Endodermal cell (in vitro differentiated cells): Measurements from ENCODE around the gene COG3. TPM values are rescaled to one million over a fixed set of nuclear protein-coding genes. Genes with fewer than 3 reads are reported as not detected.
A peak's percentile ranks its signal among the peaks of the same experiment; 100 is the strongest.

ENCODE experiments used
- DNase-seq: peaks from one replicate; pipeline ENCODE4 v3.0.0-alpha.2; 2017
- H3K27ac ChIP-seq: 2 replicates; pipeline ENCODE4 v1.5.1; 2013; ENCODE audit warnings: mild to moderate bottlenecking, low read depth, low read length, moderate library complexity
- H3K27me3 ChIP-seq: 2 replicates; pipeline ENCODE4 v1.6.1; 2013; ENCODE audit warnings: mild to moderate bottlenecking, low read length, moderate library complexity; ENCODE audit not compliant: insufficient read depth, control insufficient read depth, poor library complexity, severe bottlenecking
- H3K36me3 ChIP-seq: 2 replicates; pipeline ENCODE4 v1.7.0; 2013; ENCODE audit warnings: mild to moderate bottlenecking, low read length, moderate library complexity; ENCODE audit not compliant: control insufficient read depth, insufficient read depth
- H3K4me1 ChIP-seq: one replicate; pipeline ENCODE4 v1.7.0; 2013; ENCODE audit warnings: low read length; ENCODE audit not compliant: control insufficient read depth, insufficient read depth
- H3K4me3 ChIP-seq: 2 replicates; pipeline ENCODE4 v1.5.1; 2013; ENCODE audit warnings: mild to moderate bottlenecking, low read length, moderate library complexity
- H3K9ac ChIP-seq: 2 replicates; pipeline ENCODE4 v1.6.1; 2013; ENCODE audit warnings: mild to moderate bottlenecking, low read length, moderate library complexity; ENCODE audit not compliant: poor library complexity, severe bottlenecking; ENCODE audit errors: extremely low read depth
- H3K9me3 ChIP-seq: 2 replicates; pipeline ENCODE4 v1.6.1; 2013; ENCODE audit warnings: mild to moderate bottlenecking, low read length, moderate library complexity; ENCODE audit not compliant: control insufficient read depth
- H3K27ac Mint-ChIP-seq: 2 replicates; pipeline ENCODE4 v1.8.0; 2020; ENCODE audit warnings: mixed read lengths
- H3K27me3 Mint-ChIP-seq: 2 replicates; pipeline ENCODE4 v1.8.0; 2021; ENCODE audit warnings: mild to moderate bottlenecking, mixed read lengths; ENCODE audit not compliant: insufficient read depth
- H3K36me3 Mint-ChIP-seq: 2 replicates; pipeline ENCODE4 v1.8.0; 2020; ENCODE audit warnings: low read depth, mixed read lengths
- H3K4me1 Mint-ChIP-seq: 2 replicates; pipeline ENCODE4 v1.8.0; 2020; ENCODE audit warnings: mixed read lengths
- H3K4me3 Mint-ChIP-seq: 2 replicates; pipeline ENCODE4 v1.8.0; 2020; ENCODE audit warnings: mild to moderate bottlenecking, moderate library complexity, mixed read lengths
- H3K9me3 Mint-ChIP-seq: 2 replicates; pipeline ENCODE4 v1.8.0; 2020; ENCODE audit warnings: mild to moderate bottlenecking, mixed read lengths
- CTCF ChIP-seq: fragments of 200-600 bp; sonication (generic); conservative IDR thresholded peaks from 2 replicates; pipeline ENCODE4 v1.5.0; 2021; ENCODE audit warnings: antibody characterized with exemption, mild to moderate bottlenecking
- WGBS, 2 experiments: methylation state at CpG; one replicate each; pipeline versions ENCODE4 v1.1.5 to v1.1.7; 2013; ENCODE audit warnings: missing lambda C conversion rate in 2 of 2, mixed read lengths in 1 of 2; ENCODE audit not compliant: insufficient coverage in 1 of 2, insufficient read length in 1 of 2; 5-methylcytosine and 5-hydroxymethylcytosine counted together
- total RNA-seq, 2 donors: library from RNA; stranded (reverse); fragmentation: NEBNext Ultra II Directional in 1 of 2; extraction: Animal tissue kit (Norgen Biotek cat#: 25700) in 1 of 2; gene quantifications; 2 replicates in 1 of 2; 3 replicates in 1 of 2; pipeline ENCODE4 v1.2.1, GENCODE V29; 2021

Gene COG3
- total RNA-seq, 2 donors from 2014 or later = 21.8 to 23.8 TPM

- Histone ChIP-seq H3K27me3 (no peaks in the 10 kb centered on the region), H3K27ac (no peak overlapping the region), H3K9me3 (no peaks in the 10 kb centered on the region), H3K4me1 (peaks cover 20% of the 10 kb centered on the region), H3K36me3 (peaks cover 82% of the 10 kb centered on the region), H3K4me3 (no peak overlapping the region), H3K9ac (no peak overlapping the region)
- H3K4me3 Mint-ChIP-seq = no peak overlapping the region
- peaks cover 66% of the 10 kb centered on the region for H3K36me3 Mint-ChIP-seq
- DNase-seq = no peak
- no peak for TF ChIP-seq CTCF
- no peak overlapping the region for H3K27ac Mint-ChIP-seq
- no peaks in the 10 kb centered on the region for H3K27me3 Mint-ChIP-seq
- peaks cover 25% of the 10 kb centered on the region for H3K4me1 Mint-ChIP-seq
- 100% methylated on average over 2 of the region's 2 CpGs; no CpG with 5 or more reads in 1 of the 2 experiments for WGBS, 2 experiments
- no peaks in the 10 kb centered on the region for H3K9me3 Mint-ChIP-seq
These were observed 52.0 kb downstream of the COG3 start for GRCh38 chr13:45516757-45517156.

GRCh38 chr13:45518525-45519245 lies 53.9 kb downstream of the COG3 start:
- Histone ChIP-seq H3K27me3 (no peaks in the 10 kb centered on the region), H3K9me3 (no peaks in the 10 kb centered on the region), H3K27ac (no peak overlapping the region), H3K36me3 (peaks cover 69% of the 10 kb centered on the region), H3K4me1 (peaks cover 20% of the 10 kb centered on the region), H3K4me3 (peak overlapping the region; percentile 50), H3K9ac (no peak overlapping the region)
- DNase-seq = no peak
- TF ChIP-seq CTCF = no peak
- Mint-ChIP-seq H3K27ac (peak overlapping the region; percentile 61), H3K27me3 (no peaks in the 10 kb centered on the region), H3K4me1 (peaks cover 39% of the 10 kb centered on the region), H3K9me3 (no peaks in the 10 kb centered on the region), H3K4me3 (no peak overlapping the region), H3K36me3 (peaks cover 57% of the 10 kb centered on the region)
- WGBS, 2 experiments = 56 to 75% methylated on average over 4 of the region's 4 CpGs

- no peaks in the 10 kb centered on the region for H3K9me3 Mint-ChIP-seq
- no peak overlapping the region for H3K9ac ChIP-seq
- H3K36me3 Mint-ChIP-seq = peaks cover 52% of the 10 kb centered on the region
- 89 to 100% methylated on average over 2 to 4 of the region's 4 CpGs for WGBS, 2 experiments
- H3K4me3 ChIP-seq = peak overlapping the region; percentile 50
- peaks cover 20% of the 10 kb centered on the region for H3K4me1 ChIP-seq
- no peak for TF ChIP-seq CTCF
- H3K36me3 ChIP-seq = peaks cover 69% of the 10 kb centered on the region
- H3K4me3 Mint-ChIP-seq = no peak overlapping the region
- H3K9me3 ChIP-seq = no peaks in the 10 kb centered on the region
- no peak overlapping the region for H3K27ac ChIP-seq
- no peak for DNase-seq
- no peaks in the 10 kb centered on the region for H3K27me3 Mint-ChIP-seq
- H3K4me1 Mint-ChIP-seq = peaks cover 45% of the 10 kb centered on the region
- H3K27ac Mint-ChIP-seq = peak overlapping the region; percentile 61
- no peaks in the 10 kb centered on the region for H3K27me3 ChIP-seq
These were observed 54.8 kb downstream of the COG3 start for GRCh38 chr13:45519493-45519892.
